HUES6 (cell line): ENCODE measurements around the gene SLC12A8.
A peak's percentile ranks its signal among the peaks of the same experiment; 100 is the strongest.

Experiments used
- H3K27ac ChIP-seq: 2 replicates; pipeline ENCODE4 v1.7.0; 2013; ENCODE audit warnings: low read depth, mild to moderate bottlenecking, low read length, inconsistent platforms
- H3K27me3 ChIP-seq: 2 replicates; pipeline ENCODE4 v1.6.1; 2013; ENCODE audit warnings: low read length; ENCODE audit not compliant: control insufficient read depth, insufficient read depth
- H3K36me3 ChIP-seq: 2 replicates; pipeline ENCODE4 v1.6.1; 2013; ENCODE audit warnings: low read length; ENCODE audit not compliant: control insufficient read depth, insufficient read depth
- H3K4me1 ChIP-seq: 2 replicates; pipeline ENCODE4 v1.6.1; 2013; ENCODE audit warnings: low read length; ENCODE audit not compliant: control insufficient read depth, insufficient read depth
- H3K4me3 ChIP-seq: 2 replicates; pipeline ENCODE4 v1.5.1; 2013; ENCODE audit warnings: low read depth, low read length
- H3K9ac ChIP-seq: one replicate; pipeline ENCODE4 v1.6.1; 2013; ENCODE audit warnings: mild to moderate bottlenecking, low read length
- H3K9me3 ChIP-seq: 2 replicates; pipeline ENCODE4 v1.6.1; 2013; ENCODE audit warnings: low read depth, low read length; ENCODE audit not compliant: control insufficient read depth, insufficient read depth

Gene SLC12A8

DNA sequence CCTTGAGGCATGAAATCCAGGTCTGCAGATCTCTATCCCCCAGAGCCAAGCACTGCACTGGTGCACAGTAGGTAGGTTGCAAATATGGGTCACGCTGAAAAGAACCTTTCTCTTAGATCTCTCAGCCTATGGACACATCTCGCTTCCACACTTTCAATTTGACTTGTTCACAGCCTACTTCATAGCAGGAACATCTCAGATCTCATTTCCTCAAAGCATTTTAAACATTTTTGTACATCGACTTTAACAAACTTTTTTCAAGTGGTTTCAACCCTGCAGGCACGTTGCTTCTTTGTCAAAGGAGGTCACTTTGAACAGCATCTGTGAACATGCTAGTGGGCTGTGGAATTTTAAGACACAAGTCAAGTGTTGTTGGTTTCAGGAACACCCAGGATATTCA, 76.0 kb downstream of the SLC12A8 start:
- Histone ChIP-seq H3K4me1 (peaks cover 4% of the 10 kb centered on the region), H3K4me3 (no peak overlapping the region), H3K36me3 (no peaks in the 10 kb centered on the region), H3K9ac (no peak overlapping the region), H3K27me3 (peaks cover 4% of the 10 kb centered on the region; the same call in 1 of the 2 replicates), H3K9me3 (no peaks in the 10 kb centered on the region), H3K27ac (no peak overlapping the region)

DNA sequence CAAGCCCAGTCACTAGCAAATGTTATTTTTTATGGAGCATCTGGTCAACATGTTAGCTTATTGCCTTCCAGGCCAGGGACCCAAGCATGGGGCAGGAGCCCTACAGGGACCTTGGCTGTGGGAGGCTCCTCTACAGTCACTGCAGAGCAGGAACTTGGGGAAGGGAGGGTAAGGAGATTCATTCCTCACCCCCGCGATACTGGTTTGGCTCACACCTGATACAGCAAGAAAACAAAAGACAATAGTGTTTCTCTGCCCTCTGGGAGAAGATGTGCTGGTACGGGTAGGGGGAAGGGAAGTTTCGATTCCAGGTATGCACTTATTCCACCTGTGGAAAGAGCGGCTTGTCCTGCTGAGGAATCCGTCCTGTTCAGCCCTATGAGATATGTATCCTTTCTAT, 77.6 kb downstream of the SLC12A8 start:
- H3K4me3 ChIP-seq: no peak overlapping the region
- no peak overlapping the region for H3K27ac ChIP-seq
- peaks cover 8% of the 10 kb centered on the region; the same call in 1 of the 2 replicates for H3K4me1 ChIP-seq
- no peaks in the 10 kb centered on the region for H3K36me3 ChIP-seq
- H3K9me3 ChIP-seq: no peaks in the 10 kb centered on the region
- H3K9ac ChIP-seq: no peak overlapping the region
- H3K27me3 ChIP-seq: no peaks in the 10 kb centered on the region

DNA sequence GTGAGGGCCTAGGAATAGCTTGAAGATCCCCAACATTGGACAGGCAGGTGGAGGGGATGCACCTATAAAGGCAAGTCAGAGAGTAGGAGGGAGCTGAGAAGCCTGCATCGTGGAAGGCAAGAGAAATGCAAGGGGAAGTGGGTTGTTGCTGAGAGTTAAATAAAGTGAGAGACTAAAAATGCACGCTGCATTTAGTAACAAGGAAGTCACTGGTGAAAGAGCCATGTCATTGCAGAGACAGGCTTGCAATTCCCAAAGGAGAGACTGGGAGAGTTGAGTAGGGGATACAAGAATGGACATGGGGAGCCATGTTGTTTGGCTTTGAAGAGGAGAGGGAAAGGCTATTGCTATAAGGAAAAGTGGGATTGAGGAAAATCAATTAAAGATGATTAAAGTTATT, 79.7 kb downstream of the SLC12A8 start:
- Histone ChIP-seq H3K36me3 (no peaks in the 10 kb centered on the region), H3K4me3 (no peak overlapping the region), H3K9ac (no peak overlapping the region), H3K27me3 (no peaks in the 10 kb centered on the region), H3K4me1 (peaks cover 20% of the 10 kb centered on the region; the same call in 1 of the 2 replicates), H3K27ac (no peak overlapping the region), H3K9me3 (no peaks in the 10 kb centered on the region)

GRCh38 chr3:125129512-125129997, 83.0 kb downstream of the SLC12A8 start:
- H3K4me1 ChIP-seq: peaks cover 17% of the 10 kb centered on the region; the same call in 1 of the 2 replicates
- H3K9ac ChIP-seq: no peak overlapping the region
- no peaks in the 10 kb centered on the region for H3K9me3 ChIP-seq
- no peak overlapping the region for H3K4me3 ChIP-seq
- no peaks in the 10 kb centered on the region for H3K36me3 ChIP-seq
- H3K27me3 ChIP-seq: no peaks in the 10 kb centered on the region
- no peak overlapping the region for H3K27ac ChIP-seq

- H3K36me3 ChIP-seq: no peaks in the 10 kb centered on the region
- no peaks in the 10 kb centered on the region for H3K27me3 ChIP-seq
- H3K9me3 ChIP-seq: no peaks in the 10 kb centered on the region
- no peak overlapping the region for H3K4me3 ChIP-seq
- H3K9ac ChIP-seq: no peak overlapping the region
- H3K4me1 ChIP-seq: peaks cover 17% of the 10 kb centered on the region; the same call in 1 of the 2 replicates
- no peak overlapping the region for H3K27ac ChIP-seq
These were observed 83.6 kb downstream of the SLC12A8 start for GRCh38 chr3:125128861-125129501.

DNA sequence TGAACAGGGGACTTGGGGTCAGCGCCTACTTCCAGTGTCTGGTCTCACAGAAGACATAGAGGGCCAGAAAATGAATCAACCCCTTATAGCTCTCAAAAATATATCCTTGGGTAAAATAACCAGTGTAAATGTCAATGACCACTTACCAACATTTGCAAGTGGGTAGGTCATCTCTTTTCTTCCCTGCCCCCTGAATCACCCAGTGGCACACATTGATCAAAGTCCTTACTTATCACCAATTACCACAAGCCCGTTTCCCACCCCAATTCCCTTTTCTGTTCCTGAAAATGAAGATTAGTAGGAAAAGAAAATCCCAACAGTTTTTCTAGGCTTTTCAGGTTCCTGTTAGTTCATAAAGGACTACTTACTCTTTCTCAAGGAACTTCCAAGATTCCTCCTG, 86.2 kb downstream of the SLC12A8 start:
- peaks cover 31% of the 10 kb centered on the region for H3K4me1 ChIP-seq
- no peaks in the 10 kb centered on the region for H3K9me3 ChIP-seq
- H3K9ac ChIP-seq: no peak overlapping the region
- H3K4me3 ChIP-seq: no peak overlapping the region
- no peaks in the 10 kb centered on the region for H3K36me3 ChIP-seq
- no peaks in the 10 kb centered on the region for H3K27me3 ChIP-seq
- no peak overlapping the region for H3K27ac ChIP-seq

GRCh38 chr3:125125821-125126245, 86.7 kb downstream of the SLC12A8 start:
- Histone ChIP-seq H3K27me3 (no peaks in the 10 kb centered on the region), H3K36me3 (no peaks in the 10 kb centered on the region), H3K27ac (no peak overlapping the region), H3K9ac (no peak overlapping the region), H3K4me1 (peaks cover 36% of the 10 kb centered on the region), H3K4me3 (no peak overlapping the region), H3K9me3 (no peaks in the 10 kb centered on the region)

- Histone ChIP-seq H3K4me3 (no peak overlapping the region), H3K36me3 (no peaks in the 10 kb centered on the region), H3K27me3 (peaks cover 5% of the 10 kb centered on the region; the same call in 1 of the 2 replicates), H3K9ac (no peak overlapping the region), H3K27ac (no peak overlapping the region), H3K4me1 (peaks cover 32% of the 10 kb centered on the region), H3K9me3 (no peaks in the 10 kb centered on the region)
These were observed 88.9 kb downstream of the SLC12A8 start for GRCh38 chr3:125123451-125124305.

- H3K4me3 ChIP-seq: peak overlapping the region; percentile 56; the same call in 1 of the 2 replicates
- H3K9me3 ChIP-seq: no peaks in the 10 kb centered on the region
- H3K27ac ChIP-seq: no peak overlapping the region
- H3K27me3 ChIP-seq: peaks cover 5% of the 10 kb centered on the region; the same call in 1 of the 2 replicates
- no peaks in the 10 kb centered on the region for H3K36me3 ChIP-seq
- H3K9ac ChIP-seq: no peak overlapping the region
- peaks cover 38% of the 10 kb centered on the region for H3K4me1 ChIP-seq
These were observed 91.1 kb downstream of the SLC12A8 start for GRCh38 chr3:125121246-125122010.

- Histone ChIP-seq H3K27ac (no peak overlapping the region), H3K36me3 (no peaks in the 10 kb centered on the region), H3K4me3 (peak overlapping the region; percentile 56), H3K4me1 (peaks cover 46% of the 10 kb centered on the region), H3K27me3 (peaks cover 5% of the 10 kb centered on the region; the same call in 1 of the 2 replicates), H3K9ac (peak overlapping the region; percentile 48), H3K9me3 (no peaks in the 10 kb centered on the region)
These were observed 92.0 kb downstream of the SLC12A8 start for GRCh38 chr3:125120379-125121122.
